Cardiac muscle cell (in vitro differentiated cells and primary cell): ENCODE data around the gene PARN. TPM values are rescaled to one million over a fixed set of nuclear protein-coding genes. Genes with fewer than 3 reads are reported as not detected.
A peak's percentile ranks its signal among the peaks of the same experiment; 100 is the strongest.
"Not testable (repeated sequence)": the region's sequence is repeated elsewhere in the genome, so short reads cannot be mapped to it uniquely, and the experiment has no call there.

ENCODE experiments used
- DNase-seq, 2 donors: peaks; one replicate each; pipeline versions ENCODE4 v3.0.0 to v3.0.0-alpha.2; 2010 to 2017; ENCODE audit warnings: low read depth in 1 of 2, low spot score in 1 of 2
- H3K27ac ChIP-seq: fragments of 200-600 bp; sonication (generic); 2 replicates; pipeline ENCODE4 v1.5.1; 2016
- H3K27me3 ChIP-seq: fragments of 200-600 bp; sonication (generic); 2 replicates; pipeline ENCODE4 v1.6.0; 2016; ENCODE audit warnings: control low read depth
- H3K36me3 ChIP-seq: fragments of 200-600 bp; sonication (generic); 2 replicates; pipeline ENCODE4 v1.5.1; 2016; ENCODE audit warnings: control low read depth
- H3K4me1 ChIP-seq: fragments of 200-600 bp; sonication (generic); 2 replicates; pipeline ENCODE4 v1.8.1; 2017; ENCODE audit warnings: low read depth, mild to moderate bottlenecking, mixed run types
- H3K4me3 ChIP-seq: fragments of 200-600 bp; sonication (generic); 2 replicates; pipeline ENCODE4 v1.5.1; 2016; ENCODE audit warnings: mild to moderate bottlenecking
- H3K9me3 ChIP-seq: fragments of 200-600 bp; sonication (generic); 2 replicates; pipeline ENCODE4 v1.5.1; 2017; ENCODE audit warnings: low read depth, mild to moderate bottlenecking, control low read depth
- polyA plus RNA-seq: library from polyadenylated mRNA; unstranded; fragments of >200 nt; fragmentation: Nextera tagmentation; extraction: Ambion mirVana; gene quantifications from 2 replicates; pipeline ENCODE4 v1.2.1, GENCODE V29; 2016
- total RNA-seq: library from RNA; depleted of rRNA; stranded (reverse); fragments of >200 nt; gene quantifications from 2 replicates; pipeline ENCODE4 v1.2.3, GENCODE V29; 2016
- TF ChIP-seq, protein P1 (sequence below): IDR thresholded peaks from 2 replicates; pipeline ENCODE4 v1.5.1; 2012; ENCODE audit warnings: low read depth, mild to moderate bottlenecking, low read length

PARN gene
- total and polyA plus RNA-seq, 2 experiments from 2014 or later, result 22.4 to 36.3 TPM

- no peak overlapping the region for H3K27ac ChIP-seq
- H3K4me1 ChIP-seq, result peaks cover 6% of the 10 kb centered on the region
- H3K9me3 ChIP-seq, result no peaks in the 10 kb centered on the region
- H3K27me3 ChIP-seq, result no peaks in the 10 kb centered on the region
- H3K36me3 ChIP-seq, result no peaks in the 10 kb centered on the region
- DNase-seq, result no peak
- TF ChIP-seq, protein P1, sequence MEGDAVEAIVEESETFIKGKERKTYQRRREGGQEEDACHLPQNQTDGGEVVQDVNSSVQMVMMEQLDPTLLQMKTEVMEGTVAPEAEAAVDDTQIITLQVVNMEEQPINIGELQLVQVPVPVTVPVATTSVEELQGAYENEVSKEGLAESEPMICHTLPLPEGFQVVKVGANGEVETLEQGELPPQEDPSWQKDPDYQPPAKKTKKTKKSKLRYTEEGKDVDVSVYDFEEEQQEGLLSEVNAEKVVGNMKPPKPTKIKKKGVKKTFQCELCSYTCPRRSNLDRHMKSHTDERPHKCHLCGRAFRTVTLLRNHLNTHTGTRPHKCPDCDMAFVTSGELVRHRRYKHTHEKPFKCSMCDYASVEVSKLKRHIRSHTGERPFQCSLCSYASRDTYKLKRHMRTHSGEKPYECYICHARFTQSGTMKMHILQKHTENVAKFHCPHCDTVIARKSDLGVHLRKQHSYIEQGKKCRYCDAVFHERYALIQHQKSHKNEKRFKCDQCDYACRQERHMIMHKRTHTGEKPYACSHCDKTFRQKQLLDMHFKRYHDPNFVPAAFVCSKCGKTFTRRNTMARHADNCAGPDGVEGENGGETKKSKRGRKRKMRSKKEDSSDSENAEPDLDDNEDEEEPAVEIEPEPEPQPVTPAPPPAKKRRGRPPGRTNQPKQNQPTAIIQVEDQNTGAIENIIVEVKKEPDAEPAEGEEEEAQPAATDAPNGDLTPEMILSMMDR, result no peak
- no peak overlapping the region for H3K4me3 ChIP-seq
Measured at GRCh38 chr16:14400285-14400977, 229.6 kb downstream of the PARN start.

GRCh38 chr16:14399378-14400284 lies 230.4 kb downstream of the PARN start:
- Histone ChIP-seq H3K9me3 (no peaks in the 10 kb centered on the region), H3K27me3 (no peaks in the 10 kb centered on the region), H3K36me3 (no peaks in the 10 kb centered on the region), H3K4me3 (no peak overlapping the region), H3K27ac (peak overlapping the region; percentile 63), H3K4me1 (peaks cover 6% of the 10 kb centered on the region)
- TF ChIP-seq, protein P1, result no peak
- DNase-seq, result peak; percentile 19 to 58

- no peak for DNase-seq
- peaks cover 6% of the 10 kb centered on the region for H3K4me1 ChIP-seq
- H3K9me3 ChIP-seq, result no peaks in the 10 kb centered on the region
- TF ChIP-seq, protein P1, result no peak
- no peaks in the 10 kb centered on the region for H3K36me3 ChIP-seq
- H3K4me3 ChIP-seq, result no peak overlapping the region
- H3K27ac ChIP-seq, result no peak overlapping the region
- H3K27me3 ChIP-seq, result no peaks in the 10 kb centered on the region
Measured at GRCh38 chr16:14398014-14398717, 231.9 kb downstream of the PARN start.

GRCh38 chr16:14395710-14396304 lies 234.3 kb downstream of the PARN start:
- DNase-seq, H3K27me3 ChIP-seq, H3K4me3 ChIP-seq, H3K36me3 ChIP-seq, H3K9me3 ChIP-seq, H3K27ac ChIP-seq, H3K4me1 ChIP-seq: not testable (repeated sequence)

DNA sequence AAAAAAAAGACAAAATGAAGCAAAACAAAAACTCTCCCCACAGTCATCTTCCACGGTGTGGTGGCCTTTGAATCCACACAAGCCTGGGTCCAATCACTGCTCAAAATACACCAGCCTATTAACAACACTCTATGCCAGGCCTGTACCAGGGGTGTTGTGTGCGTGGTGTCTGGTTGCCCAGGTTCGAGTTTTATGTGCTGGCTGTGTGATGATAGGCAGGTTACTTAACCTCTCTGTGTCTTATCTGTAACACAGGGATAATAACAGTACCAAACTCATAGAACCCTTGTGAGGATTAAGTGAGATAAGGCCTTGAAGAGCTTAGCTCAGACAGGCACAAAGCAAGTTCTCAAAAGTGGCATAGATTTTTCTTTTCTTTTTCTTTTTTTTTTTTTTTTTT lies 235.2 kb downstream of the PARN start:
- Histone ChIP-seq H3K27ac (no peak overlapping the region), H3K36me3 (no peaks in the 10 kb centered on the region), H3K27me3 (no peaks in the 10 kb centered on the region), H3K4me1 (peaks cover 6% of the 10 kb centered on the region), H3K4me3 (no peak overlapping the region), H3K9me3 (no peaks in the 10 kb centered on the region)
- DNase-seq, result no peak
- TF ChIP-seq, protein P1, result no peak
